ENCODE data around the gene LINC01488.

The LINC01488 gene

DNA sequence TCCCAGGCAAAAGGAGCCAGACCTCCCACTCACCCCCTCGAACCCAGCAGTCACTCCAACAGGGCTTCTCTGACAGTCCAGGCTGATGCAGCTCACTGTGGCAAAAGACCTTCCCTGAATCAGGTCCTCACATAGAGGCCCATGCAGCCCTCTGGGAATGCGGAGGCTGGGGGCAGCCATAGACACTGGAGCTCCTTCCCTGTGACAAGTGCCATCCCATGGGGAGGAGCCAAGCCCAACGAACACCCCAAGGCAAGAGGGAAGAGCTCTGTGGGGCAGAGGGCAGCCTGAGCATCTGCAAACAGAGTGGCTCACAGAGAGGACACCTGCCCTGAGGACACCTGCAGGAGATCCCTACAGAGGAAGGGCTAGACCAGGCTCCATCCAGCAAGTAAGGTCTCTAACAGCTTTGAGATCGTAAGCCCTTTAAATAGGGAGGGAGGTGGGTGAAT, at the start of gene LINC01488:
Gene LINC01488, plus strand, starts transcription at position 271 of the 452 bp plus-strand sequence.
- no peak for DNase-seq

DNA sequence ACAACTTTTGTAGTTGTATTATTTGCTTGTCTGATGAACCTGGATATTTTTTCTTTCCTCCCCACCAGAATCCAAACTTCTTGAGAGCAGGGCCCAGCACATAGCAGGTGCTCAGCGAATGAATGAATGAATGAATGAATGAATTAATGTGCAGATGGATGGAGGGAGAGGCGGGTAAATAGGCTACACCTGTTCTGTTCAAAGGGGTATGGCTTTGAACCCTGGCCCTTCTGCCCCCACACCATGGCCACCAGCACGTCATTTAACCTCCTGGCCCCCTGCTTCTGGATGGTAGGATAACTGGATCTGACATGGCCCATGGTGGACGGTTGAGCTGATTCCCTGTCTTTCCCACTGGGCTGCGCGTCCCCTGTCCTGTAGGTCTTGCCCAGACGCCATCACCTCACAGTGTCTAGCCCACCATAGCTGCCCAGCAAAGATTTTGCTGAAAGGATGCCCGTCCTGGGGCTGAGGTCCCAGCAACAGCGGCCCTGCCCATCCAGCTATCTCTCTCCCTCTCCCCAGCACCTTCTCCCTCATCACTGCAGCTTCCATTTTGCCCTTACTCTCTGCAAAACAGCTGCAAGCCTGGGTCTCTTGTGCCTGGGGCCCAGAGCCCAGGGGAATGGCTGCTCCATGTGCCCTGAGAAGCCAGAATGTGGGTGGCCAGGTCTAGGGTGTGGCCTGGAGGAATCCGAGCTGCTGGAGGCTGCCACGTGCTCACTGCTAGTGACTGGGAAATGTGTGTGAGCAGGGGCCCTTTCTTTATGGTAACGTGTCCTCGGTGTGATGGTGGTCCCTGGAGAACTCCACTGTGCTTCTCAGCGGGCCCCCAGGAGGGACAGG, 49.3 kb upstream of the LINC01488 start:
- no peak for DNase-seq

DNA sequence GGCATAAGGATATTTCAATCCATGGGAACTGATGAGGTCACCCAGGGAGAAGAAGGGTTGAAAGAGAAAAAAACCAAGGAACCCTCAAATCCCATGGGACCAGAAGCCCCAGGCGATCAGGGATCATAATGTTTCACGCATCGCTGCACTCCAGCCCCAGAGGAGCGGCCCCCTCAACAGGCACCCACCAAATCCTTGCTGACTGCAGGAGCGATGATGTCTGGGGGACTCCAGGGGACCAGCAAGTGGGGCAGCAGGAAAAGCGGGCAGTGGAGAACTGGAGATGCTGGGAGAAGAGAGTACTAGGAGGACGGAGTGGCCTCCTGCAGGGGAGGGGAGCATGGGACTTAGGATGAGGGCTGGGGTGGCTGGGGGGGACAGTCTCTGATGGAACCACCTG, 47.7 kb upstream of the LINC01488 start:
- DNase-seq: no peak

DNA sequence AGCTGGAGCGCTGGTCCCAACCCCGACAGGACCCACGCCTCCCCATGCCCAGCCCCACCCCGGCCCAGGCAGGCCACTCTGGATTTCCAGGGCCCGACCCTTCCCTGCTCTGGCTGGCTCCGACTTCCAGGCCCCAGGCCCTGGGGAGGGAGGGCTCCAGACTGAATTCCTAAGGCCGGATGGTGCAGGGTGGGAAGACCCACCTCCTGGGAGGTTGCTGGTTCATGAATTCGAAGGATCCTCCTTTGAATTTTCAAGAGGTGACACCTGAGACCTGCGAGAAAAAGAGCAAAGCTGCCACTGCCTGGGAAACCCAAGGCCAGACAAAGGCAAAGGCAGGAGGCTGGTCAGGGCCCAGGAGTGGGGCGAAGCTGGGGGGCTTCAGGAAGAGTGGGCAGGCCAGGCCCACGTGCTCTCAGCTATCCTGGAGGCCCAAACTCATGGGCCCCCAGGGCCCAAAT, 47.0 kb upstream of the LINC01488 start:
- DNase-seq: no peak

DNA sequence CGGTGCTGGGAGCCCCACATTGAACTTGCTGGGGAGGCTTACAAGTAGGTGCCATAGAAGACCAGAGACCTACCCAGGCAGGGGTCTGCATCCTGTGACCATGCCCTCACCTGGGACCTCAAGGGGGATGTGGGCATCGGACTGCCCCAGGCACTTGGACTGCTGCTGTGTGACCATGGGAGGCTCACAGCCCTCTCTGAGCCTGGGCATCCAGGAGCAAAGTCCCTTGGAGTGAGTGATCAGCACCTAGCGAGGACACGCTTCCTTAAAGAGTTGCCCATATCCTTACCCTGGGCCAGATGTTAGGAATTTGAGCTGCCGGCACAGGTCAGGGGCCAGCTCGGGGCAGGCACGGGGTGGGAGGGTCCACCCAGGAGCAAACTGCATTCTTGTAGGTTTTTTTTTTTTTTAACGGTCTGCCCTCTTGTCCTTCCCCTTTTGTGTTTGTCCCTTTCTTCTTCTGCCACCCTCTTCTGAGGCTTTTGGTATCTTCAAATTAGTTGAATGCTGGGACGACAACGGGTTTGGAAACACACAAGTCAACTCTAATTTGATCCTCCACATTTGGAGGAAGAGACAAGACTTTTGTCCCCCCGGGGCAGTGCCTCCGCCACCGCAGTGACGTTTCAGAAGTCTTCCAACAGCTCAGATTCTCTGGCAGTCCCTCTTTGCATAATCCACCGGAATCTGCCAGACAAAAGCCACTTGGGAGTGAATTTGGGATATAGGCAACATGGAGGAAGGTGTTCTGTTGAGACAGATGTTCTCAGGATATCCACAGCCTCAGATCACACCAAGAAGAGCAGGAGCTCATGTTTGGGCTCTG, 46.1 kb upstream of the LINC01488 start:
- DNase-seq: no peak

DNA sequence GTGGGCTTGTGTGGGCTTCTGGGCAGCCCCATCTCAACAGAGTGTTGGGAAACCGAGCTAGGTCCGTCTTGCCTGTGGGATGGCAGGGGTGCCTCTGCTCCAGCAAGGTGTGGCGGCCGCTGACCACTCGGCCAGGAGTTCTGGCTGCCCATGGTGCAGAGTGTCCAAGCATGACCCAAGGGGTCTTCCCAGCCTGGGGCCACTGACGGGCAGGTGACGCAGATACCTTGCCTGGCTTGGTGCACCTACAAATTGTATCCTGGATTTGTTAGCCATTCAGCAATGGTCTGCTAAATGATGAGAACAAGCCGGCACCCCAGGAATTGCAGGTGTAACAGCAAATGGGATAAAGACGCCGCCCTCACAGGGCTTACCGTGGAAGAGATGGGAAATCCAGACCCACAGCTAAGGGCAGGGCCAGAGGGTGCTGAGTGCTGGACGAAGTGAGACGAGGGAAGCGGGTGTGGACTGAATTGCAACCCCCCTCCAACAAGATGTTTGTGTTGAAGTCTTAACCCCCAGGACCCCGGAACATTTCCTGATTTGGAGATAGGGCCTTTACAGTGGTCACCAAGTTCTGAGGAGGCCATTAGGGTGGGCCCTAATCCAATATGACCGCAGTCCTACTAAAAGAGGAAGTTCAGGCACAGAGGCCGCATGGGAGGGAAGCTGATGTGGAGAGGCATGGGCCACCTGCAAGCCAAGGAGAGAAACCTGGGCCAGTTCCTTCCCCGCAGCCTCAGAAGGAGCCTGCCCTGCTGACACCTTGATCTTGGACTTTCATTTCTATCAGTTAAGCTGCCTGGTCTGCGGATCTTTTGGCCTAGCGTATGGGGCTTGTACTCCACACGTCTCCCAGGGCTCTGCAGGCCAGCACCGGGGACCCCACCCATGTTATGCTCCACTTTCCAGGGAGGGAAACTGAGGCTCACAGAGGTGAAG, 45.2 kb upstream of the LINC01488 start:
- no peak for DNase-seq

DNA sequence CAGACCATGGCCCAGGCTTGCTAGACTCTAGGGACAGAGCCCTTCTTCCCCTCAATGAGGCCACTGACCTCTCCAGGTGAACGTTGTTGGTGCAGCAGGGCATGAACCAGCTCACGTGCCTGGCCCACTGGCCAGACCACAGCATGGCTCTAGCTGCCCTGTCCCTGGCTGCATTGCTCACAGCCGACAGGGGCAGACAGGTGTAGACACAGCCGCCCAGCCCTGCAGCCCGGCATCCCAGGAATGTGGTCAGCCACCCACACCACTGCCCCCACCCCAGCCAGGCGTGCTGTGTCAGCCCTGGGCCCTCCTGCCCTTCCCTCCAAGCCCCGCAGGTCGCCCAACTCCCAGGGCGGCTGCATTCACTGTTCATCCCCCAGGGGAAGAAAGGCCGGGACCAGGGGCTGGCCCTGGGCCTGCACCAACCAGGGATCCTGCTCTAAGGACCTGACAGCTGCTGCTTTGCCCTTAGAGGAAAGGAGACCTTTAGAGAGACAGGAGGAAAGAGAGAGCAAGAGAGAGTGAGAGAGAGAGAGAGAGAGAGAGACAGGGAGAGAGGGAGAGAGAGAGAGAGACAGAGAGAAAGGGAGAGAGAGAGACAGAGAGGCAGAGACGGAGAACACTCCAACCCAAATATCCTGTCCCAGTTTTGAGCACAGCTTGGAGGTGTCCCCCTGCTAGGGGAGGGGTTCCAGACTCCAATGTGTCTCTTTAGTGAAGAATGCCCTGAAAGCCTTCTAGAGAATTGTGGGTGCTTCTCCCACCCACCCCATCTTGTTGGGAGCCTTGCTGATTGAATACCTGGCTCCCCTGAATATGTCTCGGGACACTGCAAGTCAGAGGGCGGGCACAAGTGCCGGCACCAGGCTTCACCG, 44.2 kb upstream of the LINC01488 start:
- DNase-seq: no peak

DNA sequence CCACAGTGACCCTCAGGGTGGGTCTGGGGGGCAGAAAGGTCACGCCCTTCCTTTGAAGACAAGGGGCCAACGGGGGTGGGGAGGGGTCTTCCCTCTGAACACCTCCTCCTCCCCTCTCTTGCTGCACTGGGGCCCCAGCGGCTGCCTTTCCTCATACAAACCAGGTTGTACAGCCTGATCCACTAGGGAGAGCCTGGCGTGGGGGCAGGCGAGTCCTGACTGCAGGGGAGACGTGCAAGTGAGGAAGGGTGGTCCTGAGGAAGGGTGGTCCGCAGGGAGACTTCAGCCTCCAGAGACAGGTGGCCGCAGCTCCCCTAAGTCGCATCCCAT, 43.6 kb upstream of the LINC01488 start:
- DNase-seq: no peak

DNA sequence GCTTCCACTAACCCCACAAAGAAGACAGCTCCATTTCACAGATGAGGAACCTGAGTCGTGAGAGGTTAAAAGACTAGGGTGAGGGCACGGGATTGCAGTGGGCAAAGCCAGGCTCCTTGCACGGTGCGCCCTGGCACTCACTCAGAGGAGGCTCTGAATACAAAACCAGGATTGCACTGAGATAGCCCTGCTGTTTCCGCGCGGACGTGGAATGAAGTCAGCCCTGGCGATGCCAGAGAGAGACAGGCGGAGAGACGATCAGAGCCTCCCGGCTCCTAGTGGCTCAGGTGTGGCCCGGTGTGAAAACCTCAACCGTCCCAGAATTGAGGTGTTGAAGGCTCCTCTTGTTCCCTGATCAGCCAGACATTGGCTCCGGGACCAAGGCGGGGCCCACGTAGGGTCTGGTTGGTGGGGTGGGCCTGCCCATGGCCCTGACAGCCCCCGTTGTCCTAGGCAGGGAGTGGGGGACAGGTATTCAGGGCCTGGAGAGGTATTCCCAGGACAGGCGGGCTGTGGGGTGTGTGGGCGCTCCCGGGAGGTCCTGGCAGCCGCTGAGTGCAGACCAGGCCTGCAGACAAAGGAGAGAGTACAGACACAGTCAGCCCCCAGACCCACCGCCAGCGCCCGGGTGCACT, 43.1 kb upstream of the LINC01488 start:
- no peak for DNase-seq

DNA sequence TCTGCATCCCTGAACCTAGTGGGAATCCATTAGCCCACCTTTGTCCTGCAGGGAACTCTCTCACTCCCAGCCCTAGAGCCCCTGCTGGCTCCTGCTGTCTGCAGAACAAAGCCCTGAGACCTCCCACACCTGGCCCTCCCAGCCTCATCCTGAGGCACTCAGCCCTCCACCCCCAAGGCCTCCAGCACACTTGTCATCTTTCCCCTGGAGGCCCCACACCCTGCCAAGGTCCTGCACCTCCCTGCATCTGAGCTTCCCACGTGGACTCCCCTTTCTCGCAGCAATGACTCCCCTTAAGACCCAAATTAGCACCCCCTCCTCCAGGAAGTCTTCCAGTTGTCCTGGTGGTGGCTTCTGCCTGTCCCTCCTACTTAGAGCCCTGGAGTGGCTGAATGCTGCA, 42.3 kb upstream of the LINC01488 start:
- DNase-seq: no peak

DNA sequence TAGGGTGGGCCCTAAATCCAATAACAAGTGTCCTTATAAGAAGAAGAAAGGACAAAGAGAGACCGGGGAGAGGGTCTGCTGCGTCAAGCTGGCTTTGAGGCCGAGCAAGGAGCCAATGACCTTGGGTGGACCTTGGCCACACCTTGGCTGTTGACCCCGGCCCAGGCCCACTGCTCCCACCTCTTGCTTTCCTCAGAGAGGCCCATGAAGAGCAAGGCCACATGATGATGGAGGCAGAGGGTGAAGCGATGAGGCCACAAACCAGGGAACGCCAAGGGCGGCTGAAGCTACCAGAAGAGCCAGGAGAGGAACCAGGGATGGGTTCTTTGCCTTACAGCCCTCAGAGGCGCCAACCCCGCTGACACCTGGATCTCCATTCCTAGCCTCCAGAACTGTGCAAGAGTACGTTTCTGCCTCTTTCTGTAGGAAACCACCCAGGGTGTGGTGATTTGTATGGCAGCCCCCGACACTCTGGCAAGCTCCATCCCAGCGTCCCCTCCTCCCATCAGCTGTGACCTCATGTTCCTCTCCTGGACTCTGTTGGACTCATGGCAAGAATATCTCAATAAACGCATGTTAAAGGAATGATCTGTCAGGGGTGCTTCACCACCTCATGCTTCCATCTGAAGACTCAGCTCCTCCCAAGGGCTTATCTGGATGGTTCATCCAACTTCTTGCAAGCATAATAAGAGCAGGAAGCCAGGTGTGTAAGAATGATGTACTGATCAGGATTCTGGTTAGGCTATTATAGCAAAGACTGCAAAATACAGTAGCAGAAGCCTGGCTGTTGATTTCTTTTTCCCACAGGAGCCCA, 41.6 kb upstream of the LINC01488 start:
- DNase-seq: no peak

DNA sequence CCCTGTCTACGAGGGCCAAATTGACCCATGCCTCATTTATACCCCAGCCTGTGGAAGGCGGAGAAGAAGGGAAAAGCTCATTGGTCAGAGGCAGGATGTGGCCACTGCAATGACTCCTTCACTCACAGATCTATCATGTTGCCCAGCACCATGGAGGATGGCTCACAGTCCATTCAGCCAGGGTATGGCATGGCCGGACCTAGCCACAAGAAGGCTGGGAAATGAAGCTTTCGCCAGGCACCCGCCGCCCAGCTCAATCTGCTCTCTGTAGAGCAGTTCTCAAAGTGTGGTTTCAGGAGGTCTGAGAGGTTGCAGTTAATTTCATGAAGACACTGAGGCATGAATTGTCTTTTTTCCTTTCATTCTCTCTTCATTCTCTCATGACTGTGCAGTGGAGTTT, 40.6 kb upstream of the LINC01488 start:
- no peak for DNase-seq

DNA sequence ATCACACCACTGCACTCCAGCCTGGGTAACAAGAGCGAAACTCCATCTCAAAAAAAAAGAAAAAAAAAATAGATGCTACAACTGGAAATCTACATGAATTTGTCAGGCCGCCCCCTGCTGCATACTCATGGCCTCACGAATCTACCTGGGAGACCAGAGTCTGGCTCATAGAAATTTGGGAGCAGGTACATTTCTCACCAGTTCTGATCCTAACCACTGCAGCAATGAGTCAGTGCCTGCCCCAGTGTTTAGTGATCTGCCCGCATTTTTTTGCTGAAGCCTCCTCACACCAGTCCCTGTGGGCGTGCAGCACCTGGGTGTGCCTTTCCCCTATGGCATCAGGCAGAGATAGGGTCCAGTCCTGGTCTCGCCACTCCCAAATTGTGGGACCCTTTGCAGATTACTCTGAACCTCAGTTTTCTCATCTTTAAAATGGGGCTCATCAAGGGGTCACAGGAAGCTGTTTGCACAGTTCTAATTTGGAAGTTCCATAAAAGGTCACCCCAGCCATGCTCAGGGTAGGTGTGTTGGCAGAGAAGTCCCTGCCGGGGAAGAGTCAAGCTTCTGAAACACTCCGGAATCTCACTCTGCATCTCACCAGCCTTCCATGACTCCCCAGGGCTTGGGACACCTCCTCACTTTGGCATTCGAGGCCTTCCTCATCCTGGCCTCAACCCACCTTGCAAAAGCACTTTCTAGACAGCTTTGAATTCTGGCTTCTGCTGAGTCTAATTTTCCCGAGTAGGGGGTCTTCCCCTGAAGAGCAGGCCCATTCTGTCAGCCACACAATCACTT, 39.3 kb upstream of the LINC01488 start:
- no peak for DNase-seq

DNA sequence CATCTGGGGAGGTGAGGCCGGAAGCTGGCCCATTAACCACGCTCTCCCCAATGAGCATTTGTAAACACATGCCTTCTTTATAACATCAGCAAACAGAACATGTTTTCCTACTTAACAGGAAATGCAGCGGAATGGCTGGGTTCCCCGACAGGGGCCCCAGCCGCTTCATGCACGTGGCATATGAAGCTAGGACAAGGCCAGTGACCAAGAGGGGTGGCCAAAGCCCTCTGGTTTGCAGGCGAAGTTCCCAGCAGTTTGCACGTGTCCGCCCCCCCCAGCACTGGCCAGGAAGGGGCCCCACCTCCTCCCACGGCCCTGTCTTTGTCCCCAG, 38.7 kb upstream of the LINC01488 start:
- DNase-seq: no peak

DNA sequence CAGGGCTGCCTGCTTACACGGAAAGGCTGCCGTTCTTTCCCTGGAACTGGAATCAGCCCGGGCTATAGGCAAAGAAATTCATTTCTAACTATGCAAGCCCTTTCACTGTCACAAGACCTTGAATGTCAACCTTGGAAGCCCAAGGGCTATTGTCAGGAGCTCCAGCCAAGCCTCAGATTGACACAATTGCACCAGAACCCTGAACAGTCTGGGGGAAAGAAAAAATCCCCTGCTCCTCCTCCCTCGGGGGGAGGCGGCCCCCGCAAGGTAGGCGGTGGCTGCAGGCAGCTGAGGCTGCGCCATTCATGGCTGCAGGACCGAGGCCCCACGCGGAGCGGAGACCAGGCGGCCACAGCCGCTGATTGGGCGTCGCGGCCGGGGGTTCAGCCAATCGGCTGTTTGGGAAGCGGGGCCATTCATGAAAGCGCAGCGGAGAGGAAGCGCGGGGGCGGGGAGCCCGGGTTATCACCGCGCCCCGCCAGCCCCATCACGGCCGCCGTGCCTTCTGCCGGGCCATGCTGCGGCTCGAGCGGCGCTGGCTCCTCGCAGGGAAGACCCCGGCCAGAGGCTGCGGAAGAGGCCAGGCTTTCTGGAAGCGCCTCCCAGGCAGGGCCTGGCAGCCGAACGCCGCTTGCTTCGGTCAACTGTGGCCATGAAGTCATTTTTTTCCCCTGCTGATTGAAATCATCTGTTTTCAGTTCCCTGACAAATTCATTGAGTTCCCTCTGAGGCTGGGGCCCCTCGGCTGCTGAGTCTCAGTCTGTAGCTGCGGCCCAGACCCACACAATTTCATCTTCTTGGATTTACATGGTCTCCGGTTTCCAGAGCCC, 38.1 kb upstream of the LINC01488 start:
- peak; percentile 70 for DNase-seq

DNA sequence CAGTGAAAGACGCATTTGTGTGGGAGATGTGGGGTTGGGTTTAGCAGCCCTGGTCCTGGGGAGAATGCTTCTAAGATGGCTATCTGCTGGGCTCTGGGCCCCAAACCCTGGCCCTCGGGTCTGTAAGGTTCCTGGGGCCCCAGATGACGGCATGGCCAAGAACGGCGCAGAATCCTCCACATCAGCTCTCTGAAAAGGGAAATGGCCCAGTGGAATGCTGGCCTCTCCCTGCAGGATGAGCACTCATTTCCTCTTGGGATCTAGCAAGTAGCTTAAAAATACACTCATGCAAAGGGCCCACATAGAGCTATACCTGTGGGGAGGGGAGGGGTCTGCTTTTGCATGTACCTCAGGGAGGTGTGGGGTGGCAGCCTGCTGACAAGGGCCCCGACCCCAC, 37.5 kb upstream of the LINC01488 start:
- no peak for DNase-seq

DNA sequence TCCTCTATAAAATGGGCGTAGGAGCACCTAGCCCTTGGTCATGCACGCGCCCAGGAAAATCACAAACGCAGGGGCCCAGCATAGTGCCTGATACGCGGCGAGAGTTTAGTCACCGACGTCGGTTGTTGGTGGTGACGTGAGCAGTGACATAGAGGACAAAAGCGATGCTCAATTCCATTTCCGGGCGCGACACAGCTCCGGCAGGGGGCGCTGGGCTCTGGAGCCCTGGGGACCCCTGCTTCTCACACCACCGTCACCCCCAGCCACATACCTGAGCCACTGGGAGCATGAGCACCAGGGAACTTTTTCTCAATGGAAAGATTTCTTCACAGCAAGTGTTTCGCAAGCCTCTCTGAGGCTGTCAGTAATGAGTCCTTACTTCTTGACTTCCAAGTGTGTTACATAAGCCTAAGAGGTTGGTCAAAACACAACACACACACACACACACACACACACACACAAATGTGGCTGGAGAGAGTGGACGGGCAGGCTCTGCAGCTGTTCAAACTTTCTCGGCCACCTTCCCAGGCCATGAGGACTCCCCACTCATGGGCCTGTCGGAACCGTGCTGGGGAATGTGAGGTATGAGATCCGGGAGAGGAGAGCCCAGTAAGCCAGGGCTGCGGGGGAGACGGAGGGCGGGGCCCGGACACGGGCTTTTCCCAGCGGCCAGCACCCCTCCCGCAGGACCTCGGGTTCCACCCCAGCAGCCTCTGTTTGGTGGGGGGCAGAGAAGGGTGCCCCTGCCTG, 36.9 kb upstream of the LINC01488 start:
- DNase-seq: no peak

DNA sequence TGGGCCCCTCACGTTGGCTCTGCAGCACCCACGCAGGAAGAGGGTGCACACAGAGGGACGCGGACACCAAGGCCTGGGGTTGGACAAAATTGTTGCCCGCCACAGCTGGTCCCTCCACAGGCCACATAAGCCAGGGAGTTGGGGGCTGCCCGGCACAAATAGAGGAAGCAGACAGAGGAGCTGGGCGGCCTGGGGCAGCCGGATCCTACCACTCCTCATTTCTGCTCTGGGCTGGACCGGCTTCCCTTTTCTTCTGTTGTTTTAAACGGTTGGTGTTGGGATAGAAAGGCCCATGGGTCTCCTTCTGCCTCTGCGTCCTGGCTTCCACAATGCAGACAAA, 36.4 kb upstream of the LINC01488 start:
- DNase-seq: no peak

Data from CD4-positive, alpha-beta T cell treated with Interleukin-21 for 1 hour (primary cell).